Measurements from ENCODE around the gene UBE2E2.

Gene UBE2E2

DNA sequence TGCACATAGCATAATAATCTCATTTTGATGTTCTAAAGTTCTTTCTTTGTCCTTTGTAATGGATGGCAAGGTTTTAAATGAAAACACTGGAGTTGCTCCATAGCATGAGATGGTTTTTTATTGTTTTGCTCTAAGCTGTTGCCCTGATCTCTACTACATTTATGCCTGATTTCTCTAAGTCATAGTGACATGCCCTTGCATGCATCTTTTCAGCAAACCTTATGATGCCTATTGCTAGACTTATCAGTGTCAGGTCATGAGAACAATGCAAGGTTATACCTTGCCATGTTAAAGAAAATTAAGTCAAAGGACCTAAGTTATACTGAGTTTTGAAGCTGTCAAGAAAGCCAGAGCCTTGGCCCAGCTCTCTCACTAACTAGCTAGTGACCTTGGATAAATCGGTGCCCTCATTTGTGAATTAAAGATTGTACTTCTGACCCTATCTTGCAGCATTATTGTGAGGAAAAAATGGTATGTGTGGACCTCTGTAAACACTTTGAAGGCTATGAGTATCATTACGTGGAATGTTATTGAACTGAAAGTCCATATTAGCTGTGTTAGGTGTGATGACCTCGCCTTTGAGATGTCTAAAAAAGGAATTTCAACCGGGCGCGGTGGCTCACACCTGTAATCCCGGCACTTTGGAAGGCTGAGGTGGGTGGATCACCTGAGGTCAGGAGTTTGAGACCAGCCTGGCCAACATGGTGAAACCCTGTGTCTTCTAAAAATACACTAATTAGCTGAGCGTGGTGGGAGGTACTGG is 346.2 kb downstream of the UBE2E2 start:
- no peak for DNase-seq

DNA sequence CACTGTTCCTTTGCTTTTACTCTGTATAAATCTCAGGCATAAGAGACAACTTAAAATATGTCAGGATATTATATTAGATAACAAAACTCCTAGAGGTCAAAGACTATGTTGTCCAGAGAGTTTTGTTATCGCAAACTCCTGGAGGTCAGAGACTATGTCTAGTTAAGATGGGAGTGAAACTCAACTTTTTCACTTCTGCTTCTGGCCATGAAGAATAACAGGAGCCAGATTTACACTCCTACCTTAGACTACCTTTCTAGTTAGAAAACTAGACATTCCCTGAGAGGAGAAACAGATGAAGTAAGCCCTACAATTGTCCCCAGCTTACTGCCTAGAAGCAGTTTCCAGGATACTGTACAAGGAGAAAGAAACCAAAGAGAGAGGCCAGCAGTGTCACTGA is 347.3 kb downstream of the UBE2E2 start:
- DNase-seq = no peak

DNA sequence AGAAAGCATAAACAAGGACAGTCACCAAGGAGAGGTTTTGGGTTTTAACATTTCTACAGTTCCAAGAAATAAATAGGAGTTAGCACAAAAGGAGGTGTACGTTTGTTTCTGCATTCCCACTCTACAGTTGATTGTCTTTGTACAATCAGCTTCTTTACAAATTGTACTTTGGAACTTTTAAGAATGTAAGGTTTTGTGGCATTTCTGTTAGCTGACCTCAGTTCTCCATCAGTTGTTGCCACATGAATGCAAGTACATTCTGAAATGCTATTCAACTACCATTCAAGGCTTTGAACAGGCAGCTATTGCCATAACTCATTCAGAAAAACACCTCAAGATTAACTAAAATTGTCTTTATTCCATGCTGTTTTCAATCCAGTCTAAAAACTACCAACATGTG is 349.4 kb downstream of the UBE2E2 start:
- DNase-seq = no peak

GRCh38 chr3:23553353-23553752 is 350.2 kb downstream of the UBE2E2 start:
- DNase-seq = no peak

DNA sequence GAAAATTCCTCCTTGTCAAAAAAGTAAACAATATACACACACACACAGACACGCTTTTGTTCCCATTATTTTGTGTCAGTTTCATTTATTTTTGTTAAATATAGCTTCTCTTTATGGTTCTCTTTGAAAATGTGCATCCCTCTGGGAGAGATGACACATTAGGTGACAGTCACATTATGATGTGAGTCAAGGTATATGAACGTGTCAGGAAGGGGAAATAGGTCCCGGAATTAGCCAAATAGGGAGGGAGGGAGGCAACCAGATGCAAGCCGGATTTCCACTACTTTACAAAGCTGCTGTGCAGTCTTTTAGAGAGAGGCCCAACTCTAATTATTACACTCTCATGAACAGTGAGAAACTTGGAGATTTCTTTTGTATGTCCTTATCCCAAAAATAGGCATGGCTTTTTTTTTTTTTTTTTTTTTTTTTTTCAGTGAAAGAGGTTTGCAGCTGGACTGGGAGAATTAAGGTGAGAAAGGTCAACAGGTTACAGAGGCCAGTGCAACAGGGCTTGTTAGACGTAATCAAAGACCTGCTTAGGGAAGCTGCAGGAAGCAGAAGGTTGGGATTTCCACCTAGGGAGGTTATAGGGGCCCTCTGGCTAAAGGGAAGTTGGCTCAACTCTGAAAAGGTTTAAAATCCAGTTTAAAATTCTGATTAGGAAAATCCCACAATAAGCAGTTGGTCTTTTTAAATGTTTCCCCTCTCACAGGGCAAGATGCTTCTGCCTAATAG is 362.1 kb downstream of the UBE2E2 start:
- DNase-seq = no peak

DNA sequence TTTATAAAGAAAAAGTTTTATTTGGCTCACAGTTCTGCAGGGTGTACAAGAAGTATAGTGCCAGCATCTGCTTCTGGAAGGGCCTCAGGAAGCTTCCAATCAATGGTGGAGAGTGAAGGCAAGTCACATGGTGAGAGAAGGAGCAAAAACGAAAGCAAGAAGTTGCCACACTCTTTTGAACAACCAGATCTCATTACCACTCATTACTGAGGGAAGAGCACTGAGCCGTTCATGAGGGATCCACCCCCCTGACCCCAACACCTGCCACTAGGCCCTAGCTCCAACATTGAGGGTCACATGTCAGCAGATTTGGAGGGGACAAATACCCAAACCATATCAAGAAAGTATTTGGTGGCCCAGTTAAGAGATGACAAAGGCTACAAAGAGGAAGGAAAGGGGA is 363.4 kb downstream of the UBE2E2 start:
- no peak for DNase-seq

GRCh38 chr3:23567917-23568316 is 364.8 kb downstream of the UBE2E2 start:
- no peak for DNase-seq

DNA sequence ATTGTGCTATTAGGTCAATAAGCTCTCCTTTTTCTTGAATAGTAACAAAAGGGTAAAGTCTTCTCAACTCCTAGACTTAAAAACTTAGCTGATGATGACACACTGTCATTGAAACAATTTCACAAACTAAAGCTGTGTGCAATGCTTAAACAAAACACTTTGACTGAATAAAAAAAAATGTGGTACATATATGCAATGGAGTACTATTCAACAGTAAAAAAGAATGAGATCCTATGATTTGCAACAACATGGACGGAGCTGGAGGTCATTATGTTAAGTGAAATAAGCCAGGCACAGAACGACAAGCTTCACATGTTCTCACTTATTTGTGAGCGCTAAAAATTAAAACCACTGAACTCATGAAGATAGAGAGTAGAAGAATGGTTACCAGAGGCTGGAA is 370.7 kb downstream of the UBE2E2 start:
- DNase-seq = no peak

DNA sequence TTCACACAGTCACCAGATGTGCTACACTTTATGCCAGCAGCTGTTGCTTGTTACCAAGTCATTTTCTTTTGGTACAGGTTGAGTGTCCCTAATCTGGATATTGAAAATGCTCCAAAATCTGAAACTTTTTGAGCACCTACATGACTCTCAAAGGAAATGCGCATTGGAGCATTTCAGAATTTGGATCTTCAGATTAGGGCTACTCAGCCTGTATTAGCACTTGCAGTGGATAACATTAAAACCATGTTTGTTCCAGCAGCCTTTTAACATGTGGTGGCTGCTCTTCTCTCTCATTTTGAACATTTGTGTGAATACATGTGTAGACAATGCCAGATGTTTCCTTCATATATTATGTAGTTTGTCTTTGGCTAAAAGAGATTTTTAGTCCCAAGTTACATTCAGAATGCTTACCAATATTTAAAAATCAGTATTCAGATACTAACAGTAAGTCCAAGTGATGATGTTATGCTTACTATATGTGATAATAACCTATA is 371.7 kb downstream of the UBE2E2 start:
- no peak for DNase-seq

GRCh38 chr3:23575697-23576096 is 372.6 kb downstream of the UBE2E2 start:
- DNase-seq = no peak

- no peak for DNase-seq
These were observed 373.3 kb downstream of the UBE2E2 start for GRCh38 chr3:23576379-23576959.

DNA sequence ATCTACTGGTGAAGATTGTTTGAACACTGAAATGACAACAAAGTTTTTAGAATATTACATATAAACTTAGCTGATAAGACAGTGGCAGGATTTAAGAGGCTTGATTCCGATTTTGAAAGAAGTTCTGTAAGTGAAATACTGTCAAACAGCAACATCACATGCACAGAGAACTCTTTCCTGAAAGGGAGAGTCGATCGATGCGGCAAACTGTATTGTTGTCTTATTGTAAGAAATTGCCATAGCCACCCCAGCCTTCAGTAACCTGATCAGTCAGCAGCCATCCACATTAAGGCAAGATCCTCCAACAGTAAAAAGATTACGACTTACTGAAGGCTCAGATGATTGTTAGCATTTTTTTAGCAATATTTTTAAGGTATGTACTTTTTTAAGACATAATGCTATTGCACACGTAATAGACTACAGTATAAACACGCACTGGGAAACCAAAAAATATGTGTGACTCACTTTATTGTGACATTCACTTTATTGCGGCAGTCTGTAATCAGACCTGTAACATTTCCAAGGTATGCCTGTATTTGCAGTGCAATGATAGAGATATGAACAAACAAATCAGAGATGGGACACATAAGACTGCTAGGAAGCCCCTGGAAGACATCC is 377.1 kb downstream of the UBE2E2 start:
- DNase-seq = no peak

GRCh38 chr3:23583980-23584740 is 381.0 kb downstream of the UBE2E2 start:
- no peak for DNase-seq

DNA sequence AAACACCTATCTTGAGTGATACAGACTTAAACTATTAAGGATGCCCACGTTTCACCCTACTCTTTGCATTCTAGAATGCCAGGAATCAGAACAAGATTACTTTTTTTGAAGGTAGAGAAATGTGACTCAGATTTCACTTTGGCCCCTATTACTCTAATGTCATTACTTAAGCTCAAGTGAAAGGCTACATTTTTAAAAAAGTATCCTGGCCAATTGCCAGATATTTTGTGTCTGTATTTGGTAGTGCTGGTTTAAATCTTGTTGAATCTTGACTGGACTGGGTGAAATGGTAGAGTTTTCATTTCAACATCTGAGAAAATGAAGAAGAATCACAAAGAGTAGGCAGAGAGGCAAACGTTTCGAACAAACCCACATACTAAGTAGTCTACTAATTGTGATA is 384.4 kb downstream of the UBE2E2 start:
- no peak for DNase-seq

GRCh38 chr3:23588547-23588946 is 385.4 kb downstream of the UBE2E2 start:
- DNase-seq = no peak

DNA sequence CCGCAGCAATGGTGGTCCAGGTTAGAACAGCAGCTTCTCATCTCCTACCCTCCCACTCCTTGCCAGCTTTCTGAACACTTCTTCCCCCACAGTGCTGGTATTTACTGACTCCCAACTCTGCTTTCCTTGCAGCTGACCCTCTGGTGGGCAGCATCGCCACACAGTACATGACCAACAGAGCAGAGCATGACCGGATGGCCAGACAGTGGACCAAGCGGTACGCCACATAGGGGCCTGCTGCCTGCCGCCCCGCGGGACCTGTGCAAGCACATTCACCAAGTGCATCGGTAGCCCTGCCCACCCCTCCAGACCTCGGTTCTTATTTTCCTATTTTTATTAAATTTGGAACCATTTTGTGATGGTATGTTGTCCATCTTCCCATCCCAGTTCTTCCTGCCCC is 386.5 kb downstream of the UBE2E2 start:
- no peak for DNase-seq

- DNase-seq = no peak
These were observed 387.5 kb downstream of the UBE2E2 start for GRCh38 chr3:23590424-23591273.

DNA sequence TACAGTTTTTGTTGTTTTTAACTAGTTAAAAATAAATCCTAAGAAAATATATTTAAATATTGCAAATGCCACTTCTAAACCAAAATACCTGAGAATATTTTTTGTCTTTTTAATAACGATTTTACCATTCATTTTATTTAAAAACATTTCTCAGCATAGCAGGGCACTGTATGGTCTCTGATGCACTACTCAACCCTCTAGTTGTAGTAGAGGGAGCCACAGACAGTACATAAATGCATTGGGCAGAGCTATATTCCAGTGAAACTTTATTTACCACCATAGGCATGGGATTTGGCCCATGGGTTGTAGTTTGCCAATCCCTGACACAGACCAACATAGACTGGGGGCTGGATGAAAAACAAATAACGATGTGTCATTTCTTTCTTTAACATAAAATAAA is 388.2 kb downstream of the UBE2E2 start:
- DNase-seq = no peak

- no peak for DNase-seq
These were observed 390.1 kb downstream of the UBE2E2 start for GRCh38 chr3:23592961-23593931.

- no peak for DNase-seq
These were observed 390.9 kb downstream of the UBE2E2 start for GRCh38 chr3:23594066-23594465.
